Cardiac atrium fibroblast (primary cell): ENCODE data around the gene ATP6V1G3. TPM values are rescaled to one million over a fixed set of nuclear protein-coding genes. Genes with fewer than 3 reads are reported as not detected.

Experiments used
- total RNA-seq: library from RNA; depleted of rRNA; stranded (reverse); fragments of >200 nt; gene quantifications from 2 replicates; pipeline ENCODE4 v1.2.3, GENCODE V29; 2015

Gene ATP6V1G3
- not detected in 2 replicates for total RNA-seq

GRCh38 chr1:198540580-198540979 is at the start of gene ATP6V1G3:
Gene ATP6V1G3 (minus strand): TSS chr1:198540680. CDS start chr1:198540650, 30 bp downstream.

Other genes starting within 250 kb of the ATP6V1G3 start
- not detected in 2 replicates for gene PTPRC, start 98.4 kb upstream of the ATP6V1G3 start, total RNA-seq